WTC11 (cell line): Measurements from ENCODE around the gene POLD3. TPM values are rescaled to one million over a fixed set of nuclear protein-coding genes. Genes with fewer than 3 reads are reported as not detected.

Experiments used
- ATAC-seq: fragments of 200-7000 bp; cut with Tn5 transposase; 2 replicates; pipeline ENCODE4 v1.10.0; 2021; ENCODE audit warnings: mild to moderate bottlenecking, moderate library complexity
- CTCF ChIA-PET: fragments of 300-600 bp; sonication (Branson Sonifier 250); formaldehyde crosslinking; loops from one replicate; lab custom pipeline; 2021; ENCODE audit warnings: antibody characterized with exemption; lab: Charles Lee
- POLR2A ChIA-PET: fragments of 350-600 bp; sonication (Branson Sonifier 250); formaldehyde crosslinking; loops from one replicate; lab custom pipeline; 2021; ENCODE audit warnings: antibody characterized with exemption; lab: Charles Lee
- DNase-seq: peaks from one replicate; pipeline ENCODE4 v3.0.0; 2021; ENCODE audit warnings: low spot score
- H3K27ac Mint-ChIP-seq: 2 replicates; pipeline ENCODE4 v1.8.0; 2021; ENCODE audit warnings: mixed read lengths
- H3K27me3 Mint-ChIP-seq: 2 replicates; pipeline ENCODE4 v1.8.0; 2021; ENCODE audit warnings: low read depth, mild to moderate bottlenecking, moderate library complexity, mixed read lengths
- H3K36me3 Mint-ChIP-seq: 2 replicates; pipeline ENCODE4 v1.8.0; 2021; ENCODE audit warnings: mixed read lengths
- H3K4me1 Mint-ChIP-seq: 2 replicates; pipeline ENCODE4 v1.8.0; 2022; ENCODE audit warnings: mixed read lengths
- H3K4me3 Mint-ChIP-seq: 2 replicates; pipeline ENCODE4 v1.8.0; 2021; ENCODE audit warnings: mild to moderate bottlenecking, moderate library complexity, mixed read lengths
- H3K9me3 Mint-ChIP-seq: 2 replicates; pipeline ENCODE4 v1.8.0; 2021; ENCODE audit warnings: mixed read lengths
- ATF1 ChIP-seq: sonication (generic); formaldehyde crosslinking; IDR thresholded peaks from 2 replicates; pipeline ENCODE4 v1.8.1; 2023; ENCODE audit warnings: mild to moderate bottlenecking, moderate library complexity, missing genetic modification reagents
- ATF2 ChIP-seq: sonication (generic); formaldehyde crosslinking; IDR thresholded peaks from 2 replicates; pipeline ENCODE4 v1.8.1; 2022; ENCODE audit warnings: low read depth, missing genetic modification reagents, borderline replicate concordance
- ATF3 ChIP-seq: sonication (generic); formaldehyde crosslinking; conservative IDR thresholded peaks from 2 replicates; pipeline ENCODE4 v1.8.1; 2022; ENCODE audit warnings: mild to moderate bottlenecking, missing genetic modification reagents
- CBFB ChIP-seq: sonication (generic); formaldehyde crosslinking; IDR thresholded peaks from 2 replicates; pipeline ENCODE4 v1.8.1; 2022; ENCODE audit warnings: mild to moderate bottlenecking, low read depth, missing genetic modification reagents
- GABPB1 ChIP-seq: sonication (generic); formaldehyde crosslinking; IDR thresholded peaks from 2 replicates; pipeline ENCODE4 v1.8.1; 2023; ENCODE audit warnings: mild to moderate bottlenecking, missing genetic modification reagents
- GRHL2 ChIP-seq: fragments of 250-450 bp; sonication (Bioruptor Pico); IDR thresholded peaks from 2 replicates; pipeline ENCODE4 v1.8.0; 2022; ENCODE audit warnings: mild to moderate bottlenecking, moderate library complexity; ENCODE audit not compliant: insufficient replicate concordance, severe bottlenecking
- IRF1 ChIP-seq: sonication (generic); formaldehyde crosslinking; IDR thresholded peaks from 2 replicates; pipeline ENCODE4 v1.8.0; 2023; ENCODE audit warnings: missing genetic modification reagents
- JAZF1 ChIP-seq: fragments of 250-450 bp; sonication (Bioruptor Pico); IDR thresholded peaks from 2 replicates; pipeline ENCODE4 v1.9.0; 2021; ENCODE audit warnings: moderate library complexity, mild to moderate bottlenecking, inconsistent platforms
- JUN ChIP-seq: sonication (generic); formaldehyde crosslinking; IDR thresholded peaks from 2 replicates; pipeline ENCODE4 v1.8.0; 2023; ENCODE audit warnings: mild to moderate bottlenecking, missing genetic modification reagents
- MLX ChIP-seq: sonication (generic); formaldehyde crosslinking; IDR thresholded peaks from 2 replicates; pipeline ENCODE4 v1.8.1; 2023; ENCODE audit warnings: mild to moderate bottlenecking, missing genetic modification reagents, moderate library complexity
- OVOL2 ChIP-seq: fragments of 250-450 bp; sonication (Bioruptor Pico); IDR thresholded peaks from 2 replicates; pipeline ENCODE4 v1.9.0; 2021; ENCODE audit warnings: mild to moderate bottlenecking, borderline replicate concordance
- SMAD3 ChIP-seq: sonication (generic); formaldehyde crosslinking; IDR thresholded peaks from 2 replicates; pipeline ENCODE4 v1.8.0; 2022; ENCODE audit warnings: missing genetic modification reagents, mild to moderate bottlenecking, borderline replicate concordance
- STAT6 ChIP-seq: sonication (generic); formaldehyde crosslinking; conservative IDR thresholded peaks from 2 replicates; pipeline ENCODE4 v1.8.1; 2023; ENCODE audit warnings: mild to moderate bottlenecking, low read depth, missing genetic modification reagents, moderate library complexity
- TEAD1 ChIP-seq: sonication (generic); formaldehyde crosslinking; IDR thresholded peaks from 2 replicates; pipeline ENCODE4 v1.8.0; 2022; ENCODE audit warnings: mild to moderate bottlenecking, missing genetic modification reagents
- TEAD4 ChIP-seq: sonication (generic); formaldehyde crosslinking; IDR thresholded peaks from 2 replicates; pipeline ENCODE4 v1.8.0; 2022; ENCODE audit warnings: mild to moderate bottlenecking, missing genetic modification reagents
- USF2 ChIP-seq: sonication (generic); formaldehyde crosslinking; IDR thresholded peaks from 2 replicates; pipeline ENCODE4 v1.8.1; 2023; ENCODE audit warnings: mild to moderate bottlenecking, missing genetic modification reagents, moderate library complexity
- ZBTB43 ChIP-seq: sonication (generic); formaldehyde crosslinking; IDR thresholded peaks from 2 replicates; pipeline ENCODE4 v1.8.1; 2023; ENCODE audit warnings: mild to moderate bottlenecking, missing genetic modification reagents
- ZNF121 ChIP-seq: sonication (generic); formaldehyde crosslinking; IDR thresholded peaks from 2 replicates; pipeline ENCODE4 v1.8.0; 2023; ENCODE audit warnings: missing genetic modification reagents
- ZNF219 ChIP-seq: sonication (generic); formaldehyde crosslinking; IDR thresholded peaks from 2 replicates; pipeline ENCODE4 v1.8.0; 2023; ENCODE audit warnings: missing genetic modification reagents, mild to moderate bottlenecking, borderline replicate concordance
- ZNF232 ChIP-seq: sonication (generic); formaldehyde crosslinking; IDR thresholded peaks from 2 replicates; pipeline ENCODE4 v1.8.0; 2022; ENCODE audit warnings: mild to moderate bottlenecking, missing genetic modification reagents
- ZNF416 ChIP-seq: fragments of 250-450 bp; sonication (Bioruptor Pico); IDR thresholded peaks from 2 replicates; pipeline ENCODE4 v1.9.0; 2021; ENCODE audit warnings: mild to moderate bottlenecking, inconsistent platforms
- ZNF512 ChIP-seq: sonication (generic); formaldehyde crosslinking; IDR thresholded peaks from 2 replicates; pipeline ENCODE4 v1.8.1; 2022; ENCODE audit warnings: missing genetic modification reagents, borderline replicate concordance
- total RNA-seq: library from RNA; stranded (reverse); gene quantifications from 3 replicates; pipeline ENCODE4 v1.2.3, GENCODE V29; 2021

POLD3 gene
- total RNA-seq, 1 experiment from 2014 or later = 24.1 TPM

- ATAC-seq = no peak
- H3K36me3 Mint-ChIP-seq = no peaks in the 10 kb centered on the region
- DNase-seq = no peak
- CTCF ChIA-PET = interaction anchor here (14.0 kb wide), 1 partner anchor 16 kb away, joined by 134 read pairs; no protein-coding TSS in a partner anchor
- peaks cover 7% of the 10 kb centered on the region for H3K4me1 Mint-ChIP-seq
- no peaks in the 10 kb centered on the region for H3K9me3 Mint-ChIP-seq
- H3K27ac Mint-ChIP-seq = no peak overlapping the region
- peaks cover 16% of the 10 kb centered on the region for H3K27me3 Mint-ChIP-seq
- TF ChIP-seq GABPB1 (no peak), JAZF1 (CRISPR knock-in tag) (no peak), STAT6 (CRISPR knock-in tag) (no peak), GRHL2 (CRISPR knock-in tag) (no peak), SMAD3 (CRISPR knock-in tag) (no peak), TEAD1 (CRISPR knock-in tag) (no peak), ZBTB43 (CRISPR knock-in tag) (no peak), ATF3 (CRISPR knock-in tag) (no peak), ZNF121 (CRISPR knock-in tag) (no peak), ZNF232 (no peak), ZNF219 (CRISPR knock-in tag) (no peak), ZNF512 (CRISPR knock-in tag) (no peak), TEAD4 (CRISPR knock-in tag) (no peak)
- TF ChIP-seq, all 79 proteins: peak for 0
- POLR2A ChIA-PET = no interaction called here
- no peak overlapping the region for H3K4me3 Mint-ChIP-seq
Measured at GRCh38 chr11:74685338-74685737, 93.0 kb downstream of the POLD3 start.

GRCh38 chr11:74685905-74686304 is 93.5 kb downstream of the POLD3 start:
- ChIA-PET POLR2A (no interaction called here), CTCF (interaction anchor here (0.9 to 14.0 kb wide), 3 partner anchors 10 to 41 kb away, joined by 3 to 134 read pairs (median 7); no protein-coding TSS in a partner anchor)
- Mint-ChIP-seq H3K36me3 (no peaks in the 10 kb centered on the region), H3K27me3 (peaks cover 13% of the 10 kb centered on the region), H3K4me3 (no peak overlapping the region), H3K4me1 (peaks cover 7% of the 10 kb centered on the region), H3K27ac (no peak overlapping the region), H3K9me3 (no peaks in the 10 kb centered on the region)
- DNase-seq (no peak), ATAC-seq (no peak)
- TF ChIP-seq ATF2 (CRISPR knock-in tag) (no peak), JUN (CRISPR knock-in tag) (no peak), OVOL2 (CRISPR knock-in tag) (no peak), ATF1 (no peak), IRF1 (CRISPR knock-in tag) (no peak), CBFB (CRISPR knock-in tag) (no peak), ZNF512 (CRISPR knock-in tag) (no peak), ZNF219 (CRISPR knock-in tag) (no peak), MLX (CRISPR knock-in tag) (no peak), TEAD4 (CRISPR knock-in tag) (no peak), USF2 (CRISPR knock-in tag) (no peak), ZNF416 (CRISPR knock-in tag) (no peak)
